ENCODE results near the gene NT5DC1. TPM values are rescaled to one million over a fixed set of nuclear protein-coding genes. Genes with fewer than 3 reads are reported as not detected.

The NT5DC1 gene
- total RNA-seq, 1 experiment from 2014 or later = 63.7 TPM

- ATAC-seq = no peak
- ChIA-PET CTCF (no interaction called here), POLR2A (no interaction called here), RAD21 (ENCODE audit: low non-redundant PET in 1 of 2, low total read pairs in 2 of 2, uncharacterized antibody in 2 of 2, unreplicated experiment in 2 of 2) (no interaction called here)
- Histone ChIP-seq H2AFZ (ENCODE audit: low read depth, low read length, poor library complexity, severe bottlenecking) (no peak overlapping the region), H4K20me1 (ENCODE audit: insufficient read depth) (no peaks in the 10 kb centered on the region), H3K9ac (ENCODE audit: low read length) (no peak overlapping the region), H3K9me3 (ENCODE audit: control insufficient read depth in 1 of 2, insufficient read depth in 1 of 2, low read depth in 1 of 2, low read length in 2 of 2) (no peaks in the 10 kb centered on the region), H3K27ac (ENCODE audit: low read depth, low read length) (no peak overlapping the region), H3K9me2 (ENCODE audit: insufficient read depth) (no peaks in the 10 kb centered on the region), H3K27me3 (ENCODE audit: insufficient read depth, low read length) (no peaks in the 10 kb centered on the region), H3K4me1 (ENCODE audit: control insufficient read depth in 1 of 2, insufficient read depth in 2 of 2, low read length in 2 of 2) (no peaks in the 10 kb centered on the region), H3K79me2 (ENCODE audit: insufficient read depth, low read length) (no peaks in the 10 kb centered on the region), H3K36me3 (ENCODE audit: control insufficient read depth in 1 of 2, insufficient read depth in 2 of 2, low read length in 2 of 2) (no peaks in the 10 kb centered on the region; a peak in 1 of 4 replicates), H3K4me3 (replicated peaks in 1 of 2; ENCODE audit: low read depth in 1 of 2, low read length in 2 of 2) (no peak overlapping the region), H3K4me2 (ENCODE audit: low read length) (no peak overlapping the region)
- intact Hi-C loops (cut with micrococcal nuclease) = no loop called here
- TF ChIP-seq MAX (IDR thresholded peaks at IDR 0.05) (no peak), EGR1 (IDR thresholded peaks at IDR 0.05; ENCODE audit: low read depth) (no peak), EZH2 (IDR thresholded peaks at IDR 0.05) (no peak), SIN3A (IDR thresholded peaks at IDR 0.05; ENCODE audit: low read depth) (no peak), EZH2phosphoT487 (IDR thresholded peaks at IDR 0.05; ENCODE audit: borderline replicate concordance) (no peak), ELF1 (IDR thresholded peaks at IDR 0.05; ENCODE audit: borderline replicate concordance, low read depth) (no peak), SP1 (IDR thresholded peaks at IDR 0.05; ENCODE audit: low read depth) (no peak), RAD21 (IDR thresholded peaks at IDR 0.05; ENCODE audit: low read depth) (no peak), ATF3 (IDR thresholded peaks at IDR 0.05) (no peak), FOSL1 (IDR thresholded peaks at IDR 0.05; ENCODE audit: low read depth) (no peak), CEBPB (IDR thresholded peaks at IDR 0.05; ENCODE audit: low read depth) (no peak), CBX3 (IDR thresholded peaks at IDR 0.05; ENCODE audit: low read depth) (no peak), TCF7L2 (IDR thresholded peaks at IDR 0.05; ENCODE audit: borderline replicate concordance, extremely low read depth, insufficient read depth, insufficient read length) (no peak), ZBTB33 (IDR thresholded peaks at IDR 0.05; ENCODE audit: extremely low read depth, insufficient replicate concordance, low read length) (no peak)
- TF ChIP-seq, protein P1, sequence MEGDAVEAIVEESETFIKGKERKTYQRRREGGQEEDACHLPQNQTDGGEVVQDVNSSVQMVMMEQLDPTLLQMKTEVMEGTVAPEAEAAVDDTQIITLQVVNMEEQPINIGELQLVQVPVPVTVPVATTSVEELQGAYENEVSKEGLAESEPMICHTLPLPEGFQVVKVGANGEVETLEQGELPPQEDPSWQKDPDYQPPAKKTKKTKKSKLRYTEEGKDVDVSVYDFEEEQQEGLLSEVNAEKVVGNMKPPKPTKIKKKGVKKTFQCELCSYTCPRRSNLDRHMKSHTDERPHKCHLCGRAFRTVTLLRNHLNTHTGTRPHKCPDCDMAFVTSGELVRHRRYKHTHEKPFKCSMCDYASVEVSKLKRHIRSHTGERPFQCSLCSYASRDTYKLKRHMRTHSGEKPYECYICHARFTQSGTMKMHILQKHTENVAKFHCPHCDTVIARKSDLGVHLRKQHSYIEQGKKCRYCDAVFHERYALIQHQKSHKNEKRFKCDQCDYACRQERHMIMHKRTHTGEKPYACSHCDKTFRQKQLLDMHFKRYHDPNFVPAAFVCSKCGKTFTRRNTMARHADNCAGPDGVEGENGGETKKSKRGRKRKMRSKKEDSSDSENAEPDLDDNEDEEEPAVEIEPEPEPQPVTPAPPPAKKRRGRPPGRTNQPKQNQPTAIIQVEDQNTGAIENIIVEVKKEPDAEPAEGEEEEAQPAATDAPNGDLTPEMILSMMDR (IDR thresholded peaks at IDR 0.05 in 2 of 3, conservative IDR thresholded peaks at IDR 0.05 in 1 of 3; ENCODE audit: borderline replicate concordance in 1 of 3, insufficient read depth in 1 of 3, low read depth in 2 of 3, low read length in 2 of 3) = no peak
- TF ChIP-seq, protein P2, sequence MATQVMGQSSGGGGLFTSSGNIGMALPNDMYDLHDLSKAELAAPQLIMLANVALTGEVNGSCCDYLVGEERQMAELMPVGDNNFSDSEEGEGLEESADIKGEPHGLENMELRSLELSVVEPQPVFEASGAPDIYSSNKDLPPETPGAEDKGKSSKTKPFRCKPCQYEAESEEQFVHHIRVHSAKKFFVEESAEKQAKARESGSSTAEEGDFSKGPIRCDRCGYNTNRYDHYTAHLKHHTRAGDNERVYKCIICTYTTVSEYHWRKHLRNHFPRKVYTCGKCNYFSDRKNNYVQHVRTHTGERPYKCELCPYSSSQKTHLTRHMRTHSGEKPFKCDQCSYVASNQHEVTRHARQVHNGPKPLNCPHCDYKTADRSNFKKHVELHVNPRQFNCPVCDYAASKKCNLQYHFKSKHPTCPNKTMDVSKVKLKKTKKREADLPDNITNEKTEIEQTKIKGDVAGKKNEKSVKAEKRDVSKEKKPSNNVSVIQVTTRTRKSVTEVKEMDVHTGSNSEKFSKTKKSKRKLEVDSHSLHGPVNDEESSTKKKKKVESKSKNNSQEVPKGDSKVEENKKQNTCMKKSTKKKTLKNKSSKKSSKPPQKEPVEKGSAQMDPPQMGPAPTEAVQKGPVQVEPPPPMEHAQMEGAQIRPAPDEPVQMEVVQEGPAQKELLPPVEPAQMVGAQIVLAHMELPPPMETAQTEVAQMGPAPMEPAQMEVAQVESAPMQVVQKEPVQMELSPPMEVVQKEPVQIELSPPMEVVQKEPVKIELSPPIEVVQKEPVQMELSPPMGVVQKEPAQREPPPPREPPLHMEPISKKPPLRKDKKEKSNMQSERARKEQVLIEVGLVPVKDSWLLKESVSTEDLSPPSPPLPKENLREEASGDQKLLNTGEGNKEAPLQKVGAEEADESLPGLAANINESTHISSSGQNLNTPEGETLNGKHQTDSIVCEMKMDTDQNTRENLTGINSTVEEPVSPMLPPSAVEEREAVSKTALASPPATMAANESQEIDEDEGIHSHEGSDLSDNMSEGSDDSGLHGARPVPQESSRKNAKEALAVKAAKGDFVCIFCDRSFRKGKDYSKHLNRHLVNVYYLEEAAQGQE (IDR thresholded peaks at IDR 0.05; ENCODE audit: low read depth) = no peak
- DNase-seq (ENCODE audit: low read depth, low spot score) = no peak
- no TSS peak for BruUV-seq (replicated peaks)
Measured at GRCh38 chr6:116246089-116246488, 145.4 kb downstream of the NT5DC1 start.
